ENCODE data around the gene TSTD1. TPM values are rescaled to one million over a fixed set of nuclear protein-coding genes. Genes with fewer than 3 reads are reported as not detected.

The TSTD1 gene
- total and polyA plus RNA-seq, 2 donors from 2014 or later: 74.5 to 200 TPM

DNA sequence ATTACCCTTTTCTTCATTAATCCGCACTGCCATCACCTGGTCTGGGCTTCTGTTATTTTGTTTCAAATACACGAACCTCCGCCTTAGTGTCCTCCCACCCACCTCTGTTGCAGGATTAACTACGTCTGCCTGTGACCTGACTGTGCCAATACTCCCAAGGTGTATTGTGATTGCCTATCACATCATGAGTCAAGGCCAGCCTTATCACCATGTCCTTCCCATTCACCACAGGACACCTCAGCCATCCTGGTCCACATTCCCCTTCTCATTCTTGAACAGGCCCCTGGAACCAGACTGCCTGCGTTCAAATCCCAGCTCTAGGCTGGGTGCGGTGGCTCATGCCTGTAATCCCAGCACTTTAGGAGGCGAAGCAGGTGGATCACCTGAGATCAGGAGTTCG, 32.2 kb downstream of the TSTD1 start:
- peaks cover 0 to 13% (median 4%) of the 10 kb centered on the region in 3 donors for H3K4me1 ChIP-seq (ENCODE audit: control insufficient read depth in 2 of 3, insufficient read depth in 2 of 3, low read depth in 1 of 3, low read length in 3 of 3)
- intact Hi-C loops (cut with DNase I): no loop called here
- no peak overlapping the region for H3K4me3 ChIP-seq (ENCODE audit: low read length in 3 of 3)
- no peak overlapping the region for H3K9ac ChIP-seq (ENCODE audit: low read length in 3 of 3)
- H3K27ac ChIP-seq (ENCODE audit: low read depth in 2 of 2, low read length in 2 of 2): no peak overlapping the region
- TF ChIP-seq, protein P1, sequence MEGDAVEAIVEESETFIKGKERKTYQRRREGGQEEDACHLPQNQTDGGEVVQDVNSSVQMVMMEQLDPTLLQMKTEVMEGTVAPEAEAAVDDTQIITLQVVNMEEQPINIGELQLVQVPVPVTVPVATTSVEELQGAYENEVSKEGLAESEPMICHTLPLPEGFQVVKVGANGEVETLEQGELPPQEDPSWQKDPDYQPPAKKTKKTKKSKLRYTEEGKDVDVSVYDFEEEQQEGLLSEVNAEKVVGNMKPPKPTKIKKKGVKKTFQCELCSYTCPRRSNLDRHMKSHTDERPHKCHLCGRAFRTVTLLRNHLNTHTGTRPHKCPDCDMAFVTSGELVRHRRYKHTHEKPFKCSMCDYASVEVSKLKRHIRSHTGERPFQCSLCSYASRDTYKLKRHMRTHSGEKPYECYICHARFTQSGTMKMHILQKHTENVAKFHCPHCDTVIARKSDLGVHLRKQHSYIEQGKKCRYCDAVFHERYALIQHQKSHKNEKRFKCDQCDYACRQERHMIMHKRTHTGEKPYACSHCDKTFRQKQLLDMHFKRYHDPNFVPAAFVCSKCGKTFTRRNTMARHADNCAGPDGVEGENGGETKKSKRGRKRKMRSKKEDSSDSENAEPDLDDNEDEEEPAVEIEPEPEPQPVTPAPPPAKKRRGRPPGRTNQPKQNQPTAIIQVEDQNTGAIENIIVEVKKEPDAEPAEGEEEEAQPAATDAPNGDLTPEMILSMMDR (IDR thresholded peaks at IDR 0.05; ENCODE audit: borderline replicate concordance, extremely low read depth, insufficient read depth): no peak
- no peak for FAIRE-seq
- H3K27me3 ChIP-seq (ENCODE audit: control insufficient read depth, insufficient read depth, low read length): no peaks in the 10 kb centered on the region
- H3K9me3 ChIP-seq (ENCODE audit: control insufficient read depth in 2 of 3, insufficient read depth in 1 of 3, low read length in 3 of 3): no peaks in the 10 kb centered on the region
- no peak for DNase-seq
- H3K36me3 ChIP-seq (ENCODE audit: control insufficient read depth in 2 of 3, insufficient read depth in 3 of 3, low read length in 3 of 3): peaks cover 0 to 5% (median 0%) of the 10 kb centered on the region in 3 donors

DNA sequence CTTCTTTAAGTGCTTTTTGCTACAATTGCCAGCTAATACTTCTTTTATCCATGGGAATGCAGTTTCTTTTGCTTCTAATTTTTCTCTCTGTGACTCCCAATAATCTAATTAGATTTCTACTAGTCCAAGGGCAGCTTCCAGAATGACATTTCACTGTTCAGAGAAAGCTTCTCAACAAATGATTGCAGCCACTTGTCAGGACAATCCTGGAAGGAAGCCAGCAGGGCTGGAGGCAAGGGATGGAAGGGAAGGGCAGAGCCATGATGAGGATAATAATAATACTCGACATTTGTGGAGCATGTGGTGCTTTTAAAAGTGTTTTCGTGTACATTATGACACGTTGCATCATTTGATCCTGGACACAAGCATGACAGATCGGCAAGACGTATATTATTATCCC, 37.2 kb downstream of the TSTD1 start:
- Histone ChIP-seq H3K36me3 (ENCODE audit: control insufficient read depth in 2 of 3, insufficient read depth in 3 of 3, low read length in 3 of 3) (peaks cover 0 to 32% (median 20%) of the 10 kb centered on the region in 3 donors), H3K27me3 (ENCODE audit: control insufficient read depth, insufficient read depth, low read length) (no peaks in the 10 kb centered on the region), H3K9ac (ENCODE audit: low read length in 3 of 3) (no peak overlapping the region), H3K4me3 (ENCODE audit: low read length in 3 of 3) (no peak overlapping the region), H3K4me1 (ENCODE audit: control insufficient read depth in 2 of 3, insufficient read depth in 2 of 3, low read depth in 1 of 3, low read length in 3 of 3) (peaks cover 0 to 10% (median 2%) of the 10 kb centered on the region in 3 donors), H3K9me3 (ENCODE audit: control insufficient read depth in 2 of 3, insufficient read depth in 1 of 3, low read length in 3 of 3) (no peaks in the 10 kb centered on the region), H3K27ac (ENCODE audit: low read depth in 2 of 2, low read length in 2 of 2) (no peak overlapping the region)
- no peak for FAIRE-seq
- TF ChIP-seq, protein P1 (IDR thresholded peaks at IDR 0.05; ENCODE audit: borderline replicate concordance, extremely low read depth, insufficient read depth): no peak
- intact Hi-C loops (cut with DNase I): loop anchor here (5.0 kb wide), 1 partner anchor 86 kb away; the partner anchor contains the start of gene NECTIN4
- DNase-seq: no peak

DNA sequence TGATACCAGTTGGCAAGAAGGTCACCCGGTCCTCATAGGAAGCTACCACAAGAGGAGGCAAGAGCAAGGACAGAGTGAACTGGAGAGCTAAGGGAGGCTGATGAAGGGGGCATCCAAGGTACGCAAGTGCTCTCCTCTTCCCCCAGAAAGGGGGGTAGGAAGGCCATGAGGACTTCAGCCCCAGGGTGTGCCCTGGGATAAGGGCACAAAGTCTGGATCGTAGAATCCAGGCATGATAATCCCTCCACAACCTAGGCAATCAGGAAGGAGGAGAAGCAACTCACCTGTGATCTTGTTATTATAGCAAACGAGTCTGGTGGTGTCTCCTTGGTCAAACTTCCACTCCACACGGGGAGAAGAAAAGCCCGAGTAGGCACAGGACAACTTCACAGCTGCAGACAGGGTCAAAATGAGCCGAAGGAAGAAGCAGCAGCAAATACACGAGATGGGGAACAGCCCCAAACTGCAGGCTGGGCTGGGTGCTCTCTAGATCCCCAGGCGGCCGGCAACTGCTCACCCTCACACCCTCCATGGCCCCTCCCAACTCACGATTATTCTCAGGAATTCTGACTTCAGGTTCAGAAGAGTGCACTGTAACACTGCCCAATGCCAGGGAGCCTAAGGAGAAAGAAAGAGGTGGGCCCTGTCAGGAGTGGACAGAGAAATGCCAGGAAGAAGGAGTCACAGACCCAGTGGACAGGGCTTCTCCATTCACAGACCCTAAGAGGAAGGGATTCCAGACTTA, 37.9 kb downstream of the TSTD1 start:
- TF ChIP-seq, protein P1 (IDR thresholded peaks at IDR 0.05; ENCODE audit: borderline replicate concordance, extremely low read depth, insufficient read depth): no peak
- intact Hi-C loops (cut with DNase I): loop anchor here (5.0 kb wide), 1 partner anchor 86 kb away; the partner anchor contains the start of gene NECTIN4
- Histone ChIP-seq H3K4me3 (ENCODE audit: low read length in 3 of 3) (no peak overlapping the region), H3K27me3 (ENCODE audit: control insufficient read depth, insufficient read depth, low read length) (no peaks in the 10 kb centered on the region), H3K27ac (ENCODE audit: low read depth in 2 of 2, low read length in 2 of 2) (no peak overlapping the region), H3K36me3 (ENCODE audit: control insufficient read depth in 2 of 3, insufficient read depth in 3 of 3, low read length in 3 of 3) (peaks cover 0 to 32% (median 20%) of the 10 kb centered on the region in 3 donors), H3K9me3 (ENCODE audit: control insufficient read depth in 2 of 3, insufficient read depth in 1 of 3, low read length in 3 of 3) (no peaks in the 10 kb centered on the region), H3K4me1 (ENCODE audit: control insufficient read depth in 2 of 3, insufficient read depth in 2 of 3, low read depth in 1 of 3, low read length in 3 of 3) (peaks cover 0 to 10% (median 2%) of the 10 kb centered on the region in 3 donors), H3K9ac (ENCODE audit: low read length in 3 of 3) (no peak overlapping the region)
- DNase-seq: no peak
- FAIRE-seq: no peak

All from kidney (tissue), 14 donors.